HepG2 (cell line): ENCODE data around the gene IL21R. TPM values are rescaled to one million over a fixed set of nuclear protein-coding genes. Genes with fewer than 3 reads are reported as not detected.

Experiments used
- ATAC-seq: fragments of 200-7000 bp; cut with Tn5 transposase; 3 replicates; pipeline ENCODE4 v1.9.1; 2020; ENCODE audit warnings: mild to moderate bottlenecking, moderate library complexity
- BruUV-seq: library from RNA; stranded (reverse); fragments of 400-500 nt; replicated peaks from 2 replicates; lab custom pipeline; 2021; lab: Mats Ljungman, UMichigan
- CTCF ChIA-PET: fragments of 300-600 bp; formaldehyde crosslinking; extraction: SDS; loops from one replicate; lab custom pipeline; 2021; ENCODE audit warnings: low total read pairs, inconsistent platforms, low intra/inter-chr PET ratio; lab: Yijun Ruan, JAX
- POLR2A ChIA-PET: fragments of 350-600 bp; sonication (Branson Sonifier 250); formaldehyde crosslinking; loops from one replicate; lab custom pipeline; 2020; ENCODE audit warnings: antibody characterized with exemption, inconsistent platforms; lab: Yijun Ruan, JAX
- DNase-seq: peaks from one replicate; pipeline ENCODE4 v3.0.0-alpha.2; 2015; ENCODE audit warnings: low spot score
- FAIRE-seq: peaks from 3 replicates; lab custom pipeline; 2011; peaks lifted over from hg19 to GRCh38; lab: Jason Lieb, UNC
- H2AFZ ChIP-seq: one replicate; pipeline ENCODE4 v1.6.1; 2011; ENCODE audit warnings: low read length, inconsistent platforms
- H3K27ac ChIP-seq: fragments of 300-600 bp; 3 replicates; pipeline ENCODE4 v1.8.0; 2011; ENCODE audit warnings: mixed run types, mild to moderate bottlenecking, mixed read lengths, low read length, inconsistent platforms; ENCODE audit not compliant: insufficient read depth; ENCODE audit errors: extremely low read length
- H3K27me3 ChIP-seq, 2 experiments: fragments of 200-600 bp in 1 of 2; 2 replicates in 1 of 2; 3 replicates in 1 of 2; pipeline versions ENCODE4 v1.6.0 to v1.8.0; 2011; ENCODE audit warnings: low read length in 2 of 2, mild to moderate bottlenecking in 2 of 2, moderate library complexity in 2 of 2, inconsistent platforms in 1 of 2; ENCODE audit not compliant: insufficient read depth in 2 of 2, control insufficient read depth in 1 of 2
- H3K36me3 ChIP-seq, 2 experiments: fragments of 200-600 bp in 1 of 2; replicated peaks in 1 of 2; 2 replicates in 1 of 2; 3 replicates in 1 of 2; pipeline versions ENCODE4 v1.5.1 to v1.8.0; 2011; ENCODE audit warnings: low read length in 2 of 2, inconsistent platforms in 1 of 2; ENCODE audit not compliant: insufficient read depth in 2 of 2, control insufficient read depth in 1 of 2
- H3K4me1 ChIP-seq: 2 replicates; pipeline ENCODE4 v1.5.1; 2012; ENCODE audit warnings: low read length, inconsistent platforms; ENCODE audit not compliant: insufficient read depth
- H3K4me2 ChIP-seq: 2 replicates; pipeline ENCODE4 v1.6.0; 2011; ENCODE audit warnings: low read depth, low read length, inconsistent platforms
- H3K4me3 ChIP-seq, 3 experiments: fragments of 200-600 bp in 1 of 3; sonication (generic), shearing (Covaris generic) in 1 of 3; replicated peaks in 1 of 3; 2 replicates each; pipeline ENCODE4 v1.5.1; 2011 to 2016; ENCODE audit warnings: low read length in 3 of 3, inconsistent platforms in 2 of 3, low read depth in 2 of 3, mild to moderate bottlenecking in 2 of 3, control low read depth in 1 of 3, mixed read lengths in 1 of 3; ENCODE audit not compliant: insufficient read depth in 1 of 3
- H3K79me2 ChIP-seq: one replicate; pipeline ENCODE4 v1.6.1; 2011; ENCODE audit warnings: low read length, inconsistent platforms; ENCODE audit not compliant: insufficient read depth
- H3K9ac ChIP-seq: 2 replicates; pipeline ENCODE4 v1.6.0; 2011; ENCODE audit warnings: mild to moderate bottlenecking, low read depth, low read length, inconsistent platforms; ENCODE audit not compliant: insufficient read depth
- H3K9me3 ChIP-seq: 2 replicates; pipeline ENCODE4 v1.5.1; 2012; ENCODE audit warnings: mild to moderate bottlenecking, low read length
- H4K20me1 ChIP-seq: 2 replicates; pipeline ENCODE4 v1.6.0; 2011; ENCODE audit warnings: inconsistent platforms, mild to moderate bottlenecking, low read length, moderate library complexity; ENCODE audit not compliant: insufficient read depth
- GABPA ChIP-seq, 2 experiments: IDR thresholded peaks; 2 replicates each; pipeline ENCODE4 v1.6.1; 2011 to 2016; ENCODE audit warnings: low read depth in 2 of 2, low read length in 1 of 2, missing biosample characterization in 1 of 2, missing genetic modification characterization in 1 of 2
- NONO ChIP-seq, 2 experiments: fragments of 450-650 bp in 1 of 2; sonication (generic) in 1 of 2; formaldehyde crosslinking in 1 of 2; IDR thresholded peaks in 1 of 2; conservative IDR thresholded peaks in 1 of 2; 2 replicates each; pipeline versions ENCODE4 v1.6.1 to v1.8.0; 2017 to 2022; ENCODE audit warnings: mild to moderate bottlenecking in 1 of 2, missing genetic modification reagents in 1 of 2, moderate library complexity in 1 of 2
- PHF21A ChIP-seq: sonication (generic); formaldehyde crosslinking; IDR thresholded peaks from 2 replicates; pipeline ENCODE4 v1.5.0; 2020; ENCODE audit warnings: mild to moderate bottlenecking, missing genetic modification reagents
- TGIF2 ChIP-seq: IDR thresholded peaks from 2 replicates; pipeline ENCODE4 v1.6.1; 2016; ENCODE audit warnings: control low read depth, missing compliant biosample characterization
- ZC3H13 ChIP-seq: sonication (generic); formaldehyde crosslinking; IDR thresholded peaks from 2 replicates; pipeline ENCODE4 v1.8.1; 2023; ENCODE audit warnings: mild to moderate bottlenecking, missing genetic modification reagents, moderate library complexity
- ZNF33A ChIP-seq: sonication (generic); formaldehyde crosslinking; IDR thresholded peaks from 2 replicates; pipeline ENCODE4 v1.5.1; 2020; ENCODE audit warnings: missing genetic modification reagents, mild to moderate bottlenecking, moderate library complexity, borderline replicate concordance
- WGBS: methylation state at CpG from one replicate; pipeline ENCODE4 v1.1.6; 2017; ENCODE audit warnings: low lambda C conversion rate; 5-methylcytosine and 5-hydroxymethylcytosine counted together
- in situ Hi-C: cut with HindIII; loops from 2 replicates; pipeline ENCODE4 v1.10.0; 2017; ENCODE audit warnings: low pct_unique_long_range_greater_than_20kb; ENCODE audit not compliant: extremely low pct_ligation_motif_present
- intact Hi-C: fragments of 100-400 bp; cut with micrococcal nuclease; formaldehyde crosslinking; loops from one replicate; pipeline ENCODE4 v1.10.0; 2022; ENCODE audit not compliant: unreplicated experiment
- polyA plus RNA-seq, 8 experiments: library from polyadenylated mRNA; depleted of rRNA in 3 of 8; stranded (reverse) in 7 of 8; unstranded in 1 of 8; fragments of >200 nt; fragmentation: Illumina TruSeq in 4 of 8; extraction: Trizol in 4 of 8; gene quantifications; 2 replicates each; pipeline versions ENCODE4 v1.2.1 to v1.2.3, GENCODE V29; 2011 to 2016; ENCODE audit warnings: low read depth in 4 of 8, missing spikeins in 1 of 8, mixed read lengths in 1 of 8; ENCODE audit not compliant: insufficient read depth in 1 of 8
- total RNA-seq, 5 experiments: library from RNA; depleted of rRNA; stranded (reverse); fragments of >200 nt; fragmentation: Illumina TruSeq; extraction: Trizol; gene quantifications; 2 replicates each; pipeline ENCODE4 v1.2.3, GENCODE V29; 2016; ENCODE audit warnings: low read depth in 1 of 5
- TF ChIP-seq, protein P1 (sequence below): sonication (generic); formaldehyde crosslinking; IDR thresholded peaks from 2 replicates; pipeline ENCODE4 v1.4.0; 2020; ENCODE audit warnings: missing genetic modification reagents
- TF ChIP-seq, protein P2 (sequence below): sonication (generic); formaldehyde crosslinking; IDR thresholded peaks from 2 replicates; pipeline ENCODE4 v1.5.0; 2020; ENCODE audit warnings: mild to moderate bottlenecking, missing genetic modification reagents
- TF ChIP-seq, protein P3 (sequence below): sonication (generic); formaldehyde crosslinking; IDR thresholded peaks from 2 replicates; pipeline ENCODE4 v1.5.1; 2020; ENCODE audit warnings: missing genetic modification reagents, mild to moderate bottlenecking, borderline replicate concordance

The IL21R gene
- total and polyA plus RNA-seq, 2 of the 13 experiments (the other 11 are each of a cell fraction or from before 2014, with no cell fraction given) = 0.49 to 0.64 TPM

DNA sequence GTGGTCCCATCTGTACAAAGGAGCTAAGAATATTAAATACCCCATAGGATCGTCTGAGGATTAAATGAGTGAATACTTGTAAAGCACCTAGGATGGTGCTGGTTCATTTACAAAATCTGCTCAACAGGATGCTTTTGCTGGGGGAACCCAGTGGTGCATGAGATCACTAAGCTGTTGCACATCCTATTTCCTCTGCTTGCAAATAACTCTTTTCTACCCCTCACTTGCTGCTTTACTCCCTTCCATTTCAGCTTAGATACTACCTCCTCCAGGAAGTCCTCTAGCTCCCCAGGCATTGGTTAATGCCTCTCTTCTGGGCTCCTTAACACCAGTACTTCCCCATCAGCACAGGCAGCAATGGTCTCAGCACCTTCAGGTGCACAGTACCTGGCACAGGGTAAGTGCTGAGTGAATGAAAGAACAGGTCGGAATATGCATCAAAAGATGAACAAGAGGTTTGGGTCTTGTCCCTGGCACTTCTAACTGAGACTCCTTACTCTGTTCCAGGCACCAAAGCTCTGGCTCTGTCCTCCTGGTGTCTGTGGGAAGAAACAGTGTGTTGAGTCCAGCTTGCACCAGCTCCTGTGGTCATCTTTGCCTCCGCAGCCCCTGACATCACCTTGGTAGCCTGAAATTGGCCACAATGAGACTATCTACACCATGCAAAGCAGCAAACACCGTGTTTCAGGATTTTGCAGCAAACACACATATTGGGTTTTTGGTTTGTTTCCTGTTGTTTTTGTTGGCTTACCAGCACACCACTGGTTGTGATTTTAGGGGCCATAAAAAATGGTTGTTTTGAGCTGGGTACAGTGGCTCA, 24.1 kb upstream of the IL21R start:
- Histone ChIP-seq H3K27me3 (peaks cover 1 to 8% of the 10 kb centered on the region in 2 experiments; a peak in 2 of 5 replicates), H4K20me1 (no peaks in the 10 kb centered on the region), H3K79me2 (no peaks in the 10 kb centered on the region), H3K9me3 (no peaks in the 10 kb centered on the region), H2AFZ (no peak overlapping the region), H3K27ac (no peak overlapping the region), H3K9ac (no peak overlapping the region), H3K4me1 (peaks cover 14% of the 10 kb centered on the region), H3K36me3 (no peaks in the 10 kb centered on the region), H3K4me2 (no peak overlapping the region), H3K4me3 (no peak overlapping the region)
- WGBS = 11% methylated on average over 4 of the region's 4 CpGs
- no peak for FAIRE-seq
- DNase-seq = no peak
- in situ Hi-C loops (no loop called here), intact Hi-C loops (loop anchor here (5.0 kb wide), 1 partner anchor 79 kb away; no protein-coding TSS in a partner anchor)
- POLR2A ChIA-PET = interaction anchor here (0.6 kb wide), 1 partner anchor 174 kb away, joined by 3 read pairs; the partner anchor contains the start of gene KDM8
- BruUV-seq = no TSS peak
- CTCF ChIA-PET = no interaction called here
- no peak for ATAC-seq
- TF ChIP-seq GABPA (IDR thresholded peaks at IDR 0.05; ENCODE audit: low read depth, low read length) = no peak
- TF ChIP-seq GABPA (CRISPR knock-in tag; IDR thresholded peaks at IDR 0.05; ENCODE audit: low read depth) = no peak
- no peak for TF ChIP-seq ZC3H13 (CRISPR knock-in tag)
- TF ChIP-seq, protein P1, sequence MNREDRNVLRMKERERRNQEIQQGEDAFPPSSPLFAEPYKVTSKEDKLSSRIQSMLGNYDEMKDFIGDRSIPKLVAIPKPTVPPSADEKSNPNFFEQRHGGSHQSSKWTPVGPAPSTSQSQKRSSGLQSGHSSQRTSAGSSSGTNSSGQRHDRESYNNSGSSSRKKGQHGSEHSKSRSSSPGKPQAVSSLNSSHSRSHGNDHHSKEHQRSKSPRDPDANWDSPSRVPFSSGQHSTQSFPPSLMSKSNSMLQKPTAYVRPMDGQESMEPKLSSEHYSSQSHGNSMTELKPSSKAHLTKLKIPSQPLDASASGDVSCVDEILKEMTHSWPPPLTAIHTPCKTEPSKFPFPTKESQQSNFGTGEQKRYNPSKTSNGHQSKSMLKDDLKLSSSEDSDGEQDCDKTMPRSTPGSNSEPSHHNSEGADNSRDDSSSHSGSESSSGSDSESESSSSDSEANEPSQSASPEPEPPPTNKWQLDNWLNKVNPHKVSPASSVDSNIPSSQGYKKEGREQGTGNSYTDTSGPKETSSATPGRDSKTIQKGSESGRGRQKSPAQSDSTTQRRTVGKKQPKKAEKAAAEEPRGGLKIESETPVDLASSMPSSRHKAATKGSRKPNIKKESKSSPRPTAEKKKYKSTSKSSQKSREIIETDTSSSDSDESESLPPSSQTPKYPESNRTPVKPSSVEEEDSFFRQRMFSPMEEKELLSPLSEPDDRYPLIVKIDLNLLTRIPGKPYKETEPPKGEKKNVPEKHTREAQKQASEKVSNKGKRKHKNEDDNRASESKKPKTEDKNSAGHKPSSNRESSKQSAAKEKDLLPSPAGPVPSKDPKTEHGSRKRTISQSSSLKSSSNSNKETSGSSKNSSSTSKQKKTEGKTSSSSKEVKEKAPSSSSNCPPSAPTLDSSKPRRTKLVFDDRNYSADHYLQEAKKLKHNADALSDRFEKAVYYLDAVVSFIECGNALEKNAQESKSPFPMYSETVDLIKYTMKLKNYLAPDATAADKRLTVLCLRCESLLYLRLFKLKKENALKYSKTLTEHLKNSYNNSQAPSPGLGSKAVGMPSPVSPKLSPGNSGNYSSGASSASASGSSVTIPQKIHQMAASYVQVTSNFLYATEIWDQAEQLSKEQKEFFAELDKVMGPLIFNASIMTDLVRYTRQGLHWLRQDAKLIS (CRISPR knock-in tag) = no peak
- no peak for TF ChIP-seq TGIF2
- TF ChIP-seq PHF21A (CRISPR knock-in tag) = no peak
- TF ChIP-seq, protein P2, sequence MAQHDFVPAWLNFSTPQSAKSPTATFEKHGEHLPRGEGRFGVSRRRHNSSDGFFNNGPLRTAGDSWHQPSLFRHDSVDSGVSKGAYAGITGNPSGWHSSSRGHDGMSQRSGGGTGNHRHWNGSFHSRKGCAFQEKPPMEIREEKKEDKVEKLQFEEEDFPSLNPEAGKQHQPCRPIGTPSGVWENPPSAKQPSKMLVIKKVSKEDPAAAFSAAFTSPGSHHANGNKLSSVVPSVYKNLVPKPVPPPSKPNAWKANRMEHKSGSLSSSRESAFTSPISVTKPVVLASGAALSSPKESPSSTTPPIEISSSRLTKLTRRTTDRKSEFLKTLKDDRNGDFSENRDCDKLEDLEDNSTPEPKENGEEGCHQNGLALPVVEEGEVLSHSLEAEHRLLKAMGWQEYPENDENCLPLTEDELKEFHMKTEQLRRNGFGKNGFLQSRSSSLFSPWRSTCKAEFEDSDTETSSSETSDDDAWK (CRISPR knock-in tag) = no peak
- no peak for TF ChIP-seq ZNF33A (CRISPR knock-in tag)
- TF ChIP-seq, protein P3, sequence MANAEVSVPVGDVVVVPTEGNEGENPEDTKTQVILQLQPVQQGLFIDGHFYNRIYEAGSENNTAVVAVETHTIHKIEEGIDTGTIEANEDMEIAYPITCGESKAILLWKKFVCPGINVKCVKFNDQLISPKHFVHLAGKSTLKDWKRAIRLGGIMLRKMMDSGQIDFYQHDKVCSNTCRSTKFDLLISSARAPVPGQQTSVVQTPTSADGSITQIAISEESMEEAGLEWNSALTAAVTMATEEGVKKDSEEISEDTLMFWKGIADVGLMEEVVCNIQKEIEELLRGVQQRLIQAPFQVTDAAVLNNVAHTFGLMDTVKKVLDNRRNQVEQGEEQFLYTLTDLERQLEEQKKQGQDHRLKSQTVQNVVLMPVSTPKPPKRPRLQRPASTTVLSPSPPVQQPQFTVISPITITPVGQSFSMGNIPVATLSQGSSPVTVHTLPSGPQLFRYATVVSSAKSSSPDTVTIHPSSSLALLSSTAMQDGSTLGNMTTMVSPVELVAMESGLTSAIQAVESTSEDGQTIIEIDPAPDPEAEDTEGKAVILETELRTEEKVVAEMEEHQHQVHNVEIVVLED (CRISPR knock-in tag) = no peak
- TF ChIP-seq NONO (IDR thresholded peaks at IDR 0.05) = no peak
- no peak for TF ChIP-seq NONO (CRISPR knock-in tag; conservative IDR thresholded peaks at IDR 0.05)
